ENCODE results near the gene SIDT2. TPM values are rescaled to one million over a fixed set of nuclear protein-coding genes. Genes with fewer than 3 reads are reported as not detected.
"Not testable (repeated sequence)": the region's sequence is repeated elsewhere in the genome, so short reads cannot be mapped to it uniquely, and the experiment has no call there.

The SIDT2 gene
- 10 to 100 TPM; 20.2 to 23.6 TPM for total RNA-seq

- peak; percentile 95 for DNase-seq
- POLR2A ChIA-PET: interaction anchor here (0.6 to 2.8 kb wide), 8 partner anchors 11 to 380 kb away, joined by 3 to 32 read pairs (median 4); partner anchors contain the start of genes PAFAH1B2 and PCSK7
- H3K27ac Mint-ChIP-seq: peak within 1 kb of the TSS; percentile 88
- no peaks in the 10 kb centered on the region for H3K9me3 Mint-ChIP-seq (ENCODE audit: insufficient read depth)
- peak; percentile 98 for ATAC-seq
- H3K27me3 Mint-ChIP-seq (ENCODE audit: low read depth): no peaks in the 10 kb centered on the region
- H3K4me1 Mint-ChIP-seq (ENCODE audit: low read depth): peaks cover 36% of the 10 kb centered on the region
- H3K4me3 Mint-ChIP-seq: peak within 1 kb of the TSS; percentile 91
- no peaks in the 10 kb centered on the region for H3K36me3 Mint-ChIP-seq (ENCODE audit: low read depth)
- CTCF ChIA-PET: interaction anchor here (0.8 to 7.8 kb wide), 9 partner anchors 9 to 390 kb away, joined by 3 to 124 read pairs (median 5); partner anchors contain the start of genes PAFAH1B2, PCSK7, RNF214 and ZPR1
Measured at GRCh38 chr11:117178210-117179034, at the start of gene SIDT2. SIDT2 (plus strand) TSS chr11:117178743; CDS start chr11:117179264, 521 bp downstream.

GRCh38 chr11:117130396-117130795 lies 48.1 kb upstream of the SIDT2 start:
- H3K27me3 Mint-ChIP-seq (ENCODE audit: low read depth): peaks cover 12% of the 10 kb centered on the region
- H3K9me3 Mint-ChIP-seq (ENCODE audit: insufficient read depth); H3K27ac Mint-ChIP-seq; H3K4me1 Mint-ChIP-seq (ENCODE audit: low read depth); DNase-seq; POLR2A ChIA-PET; ATAC-seq; CTCF ChIA-PET; H3K36me3 Mint-ChIP-seq (ENCODE audit: low read depth); H3K4me3 Mint-ChIP-seq: not testable (repeated sequence)

- H3K27me3 Mint-ChIP-seq (ENCODE audit: low read depth): peaks cover 11% of the 10 kb centered on the region
- ChIA-PET POLR2A (no interaction called here), CTCF (no interaction called here)
- no peaks in the 10 kb centered on the region for H3K36me3 Mint-ChIP-seq (ENCODE audit: low read depth)
- no peak overlapping the region for H3K4me3 Mint-ChIP-seq
- DNase-seq (no peak), ATAC-seq (no peak)
- H3K4me1 Mint-ChIP-seq (ENCODE audit: low read depth): peaks cover 9% of the 10 kb centered on the region
- no peak overlapping the region for H3K27ac Mint-ChIP-seq
- no peaks in the 10 kb centered on the region for H3K9me3 Mint-ChIP-seq (ENCODE audit: insufficient read depth)
Measured at GRCh38 chr11:117130879-117131278, 47.7 kb upstream of the SIDT2 start.

- no peak for DNase-seq
- no peak for ATAC-seq
- CTCF ChIA-PET: interaction anchor here (1.4 to 1.6 kb wide), 2 partner anchors 11 to 402 kb away, joined by 3 to 9 read pairs; no protein-coding TSS in a partner anchor
- no peak overlapping the region for H3K4me3 Mint-ChIP-seq
- H3K27ac Mint-ChIP-seq: no peak overlapping the region
- H3K9me3 Mint-ChIP-seq (ENCODE audit: insufficient read depth): no peaks in the 10 kb centered on the region
- POLR2A ChIA-PET: no interaction called here
- no peaks in the 10 kb centered on the region for H3K27me3 Mint-ChIP-seq (ENCODE audit: low read depth)
- H3K36me3 Mint-ChIP-seq (ENCODE audit: low read depth): no peaks in the 10 kb centered on the region
- peaks cover 9% of the 10 kb centered on the region for H3K4me1 Mint-ChIP-seq (ENCODE audit: low read depth)
Measured at GRCh38 chr11:117134431-117134830, 44.1 kb upstream of the SIDT2 start.

- CTCF ChIA-PET; H3K4me1 Mint-ChIP-seq (ENCODE audit: low read depth); POLR2A ChIA-PET; H3K27ac Mint-ChIP-seq; H3K4me3 Mint-ChIP-seq; H3K27me3 Mint-ChIP-seq (ENCODE audit: low read depth); ATAC-seq; H3K9me3 Mint-ChIP-seq (ENCODE audit: insufficient read depth); DNase-seq; H3K36me3 Mint-ChIP-seq (ENCODE audit: low read depth): not testable (repeated sequence)
Measured at GRCh38 chr11:117134979-117135378, 43.6 kb upstream of the SIDT2 start.

GRCh38 chr11:117137223-117138086 lies 41.1 kb upstream of the SIDT2 start:
- POLR2A ChIA-PET; DNase-seq; H3K4me3 Mint-ChIP-seq; CTCF ChIA-PET; H3K27ac Mint-ChIP-seq; ATAC-seq; H3K4me1 Mint-ChIP-seq (ENCODE audit: low read depth); H3K9me3 Mint-ChIP-seq (ENCODE audit: insufficient read depth); H3K36me3 Mint-ChIP-seq (ENCODE audit: low read depth): not testable (repeated sequence)
- peaks cover 21% of the 10 kb centered on the region for H3K27me3 Mint-ChIP-seq (ENCODE audit: low read depth)

- peak overlapping the region; percentile 92 for H3K4me3 Mint-ChIP-seq
- ATAC-seq: peak; percentile 23
- peaks cover 40% of the 10 kb centered on the region for H3K4me1 Mint-ChIP-seq (ENCODE audit: low read depth)
- DNase-seq: peak; percentile 42
- ChIA-PET POLR2A (interaction anchor here (0.6 to 2.8 kb wide), 6 partner anchors 36 to 390 kb away, joined by 3 to 32 read pairs (median 4); partner anchors contain the start of genes SIDT2 and ZPR1), CTCF (interaction anchor here (1.3 to 4.1 kb wide), 5 partner anchors 29 to 352 kb away, joined by 5 to 32 read pairs (median 12); partner anchors contain the start of genes APOA5, PCSK7 and SIDT2)
- no peaks in the 10 kb centered on the region for H3K9me3 Mint-ChIP-seq (ENCODE audit: insufficient read depth)
- peaks cover 21% of the 10 kb centered on the region for H3K27me3 Mint-ChIP-seq (ENCODE audit: low read depth)
- peaks cover 28% of the 10 kb centered on the region for H3K36me3 Mint-ChIP-seq (ENCODE audit: low read depth)
- H3K27ac Mint-ChIP-seq: peak overlapping the region; percentile 92
Measured at GRCh38 chr11:117143390-117143789, 35.2 kb upstream of the SIDT2 start.

GRCh38 chr11:117143871-117144476 lies 34.6 kb upstream of the SIDT2 start, which contains the start of gene PAFAH1B2:
PAFAH1B2 (plus strand) TSS chr11:117144287; CDS start chr11:117152448, 8,161 bp downstream.
- CTCF ChIA-PET: interaction anchor here (1.0 to 4.1 kb wide), 14 partner anchors 11 to 411 kb away, joined by 3 to 32 read pairs (median 4); partner anchors contain the start of genes APOA5, PCSK7 and SIDT2
- DNase-seq (peak; percentile 97), ATAC-seq (peak; percentile 95)
- Mint-ChIP-seq H3K27ac (peak within 1 kb of the TSS; percentile 92), H3K36me3 (ENCODE audit: low read depth) (peaks cover 29% of the 10 kb centered on the region), H3K27me3 (ENCODE audit: low read depth) (peaks cover 21% of the 10 kb centered on the region), H3K4me1 (ENCODE audit: low read depth) (peaks cover 42% of the 10 kb centered on the region), H3K9me3 (ENCODE audit: insufficient read depth) (no peaks in the 10 kb centered on the region), H3K4me3 (peak within 1 kb of the TSS; percentile 92)
- POLR2A ChIA-PET: interaction anchor here (0.6 to 2.8 kb wide), 17 partner anchors 23 to 390 kb away, joined by 3 to 32 read pairs (median 4); partner anchors contain the start of genes APOA5, PCSK7, RNF214 and SIDT2

- Mint-ChIP-seq H3K27me3 (ENCODE audit: low read depth) (peaks cover 21% of the 10 kb centered on the region), H3K4me1 (ENCODE audit: low read depth) (peaks cover 42% of the 10 kb centered on the region), H3K9me3 (ENCODE audit: insufficient read depth) (no peaks in the 10 kb centered on the region), H3K27ac (peak overlapping the region; percentile 92), H3K36me3 (ENCODE audit: low read depth) (peaks cover 31% of the 10 kb centered on the region), H3K4me3 (peak overlapping the region; percentile 92)
- CTCF ChIA-PET: interaction anchor here (0.6 to 4.1 kb wide), 18 partner anchors 10 to 412 kb away, joined by 3 to 32 read pairs (median 4); partner anchors contain the start of genes APOA5, PCSK7 and SIDT2
- ATAC-seq (peak; percentile 67), DNase-seq (peak; percentile 41)
- POLR2A ChIA-PET: interaction anchor here (0.7 to 2.8 kb wide), 16 partner anchors 22 to 391 kb away, joined by 3 to 32 read pairs (median 3); partner anchors contain the start of genes APOA5, PCSK7, RNF214 and SIDT2
Measured at GRCh38 chr11:117144477-117145392, 33.8 kb upstream of the SIDT2 start.

- Mint-ChIP-seq H3K27me3 (ENCODE audit: low read depth) (peaks cover 14% of the 10 kb centered on the region), H3K27ac (peak overlapping the region; percentile 92), H3K36me3 (ENCODE audit: low read depth) (peaks cover 35% of the 10 kb centered on the region), H3K4me1 (ENCODE audit: low read depth) (peaks cover 42% of the 10 kb centered on the region), H3K4me3 (peak overlapping the region; percentile 92), H3K9me3 (ENCODE audit: insufficient read depth) (no peaks in the 10 kb centered on the region)
- DNase-seq (peak; percentile 25), ATAC-seq (no peak)
- ChIA-PET CTCF (interaction anchor here (0.7 to 4.1 kb wide), 11 partner anchors 12 to 354 kb away, joined by 3 to 32 read pairs (median 4); partner anchors contain the start of genes APOA5 and SIDT2), POLR2A (interaction anchor here (0.7 to 2.8 kb wide), 4 partner anchors 30 to 355 kb away, joined by 3 to 32 read pairs (median 9); partner anchors contain the start of genes APOA5, PCSK7 and SIDT2)
Measured at GRCh38 chr11:117145393-117145761, 33.2 kb upstream of the SIDT2 start.
